Testis (tissue), 2 donors: ENCODE measurements around the gene SLC13A4.

ENCODE experiments used
- CTCF ChIP-seq, 3 experiments: fragments of 450-650 bp in 2 of 3; fragments of 200-600 bp in 1 of 3; sonication (generic) in 1 of 3; IDR thresholded peaks; one replicate each; pipeline ENCODE4 v1.5.1; 2016 to 2019; ENCODE audit warnings: antibody characterized with exemption in 3 of 3, mild to moderate bottlenecking in 2 of 3, moderate library complexity in 1 of 3
- POLR2A ChIP-seq: fragments of 450-650 bp; IDR thresholded peaks from one replicate; pipeline ENCODE4 v1.6.1; 2017; ENCODE audit warnings: antibody characterized with exemption, mild to moderate bottlenecking, moderate library complexity

- TF ChIP-seq CTCF (IDR thresholded peaks at IDR 0.05) (no peak), POLR2A (no peak)
Observed at GRCh38 chr7:135653340-135654080, 74.5 kb downstream of the SLC13A4 start.
